K562 (cell line): Measurements from ENCODE around the gene NPTXR. TPM values are rescaled to one million over a fixed set of nuclear protein-coding genes. Genes with fewer than 3 reads are reported as not detected.
A peak's percentile ranks its signal among the peaks of the same experiment; 100 is the strongest.

Experiments used
- ASH1L ChIP-seq: fragments of 450-650 bp; IDR thresholded peaks from 2 replicates; pipeline ENCODE4 v1.6.1; 2018; ENCODE audit warnings: borderline replicate concordance, mild to moderate bottlenecking, low read depth; ENCODE audit not compliant: partially characterized antibody
- BDP1 ChIP-seq: IDR thresholded peaks from 3 replicates; pipeline ENCODE4 v1.6.1; 2011; ENCODE audit not compliant: insufficient read length, insufficient read depth
- DACH1 ChIP-seq: fragments of 450-650 bp; IDR thresholded peaks from 2 replicates; pipeline ENCODE4 v1.6.1; 2018; ENCODE audit not compliant: partially characterized antibody
- DDX20 ChIP-seq: fragments of 450-650 bp; IDR thresholded peaks from 2 replicates; pipeline ENCODE4 v1.6.1; 2016; ENCODE audit warnings: missing genetic modification characterization, low read depth, mild to moderate bottlenecking, missing compliant biosample characterization, moderate library complexity
- DNMT1 ChIP-seq: fragments of 450-650 bp; IDR thresholded peaks from 2 replicates; pipeline ENCODE4 v1.6.1; 2016; ENCODE audit warnings: antibody characterized with exemption, mild to moderate bottlenecking
- FOXA3 ChIP-seq, 2 experiments: fragments of 450-650 bp in 1 of 2; sonication (generic) in 1 of 2; formaldehyde crosslinking; IDR thresholded peaks in 1 of 2; conservative IDR thresholded peaks in 1 of 2; 2 replicates each; pipeline versions ENCODE4 v1.4.0 to v1.8.0; 2020 to 2022; ENCODE audit warnings: mild to moderate bottlenecking in 2 of 2, missing genetic modification reagents in 1 of 2
- FOXJ3 ChIP-seq: sonication (generic); formaldehyde crosslinking; IDR thresholded peaks from 2 replicates; pipeline ENCODE4 v1.4.0; 2020; ENCODE audit warnings: mild to moderate bottlenecking, missing genetic modification reagents
- FOXM1 ChIP-seq, 2 experiments: fragments of 450-650 bp in 1 of 2; sonication (generic) in 1 of 2; formaldehyde crosslinking in 1 of 2; IDR thresholded peaks; 2 replicates each; pipeline versions ENCODE4 v1.6.1 to v1.9.0; 2017 to 2022; ENCODE audit warnings: low read depth in 2 of 2, mild to moderate bottlenecking in 2 of 2, missing genetic modification reagents in 1 of 2, moderate library complexity in 1 of 2
- HNRNPK ChIP-seq: fragments of 200-400 bp; formaldehyde crosslinking; IDR thresholded peaks from one replicate; pipeline ENCODE4 v1.6.1; 2018; ENCODE audit warnings: mild to moderate bottlenecking, low read depth, low read length; ENCODE audit not compliant: poor library complexity, severe bottlenecking
- KAT2B ChIP-seq: IDR thresholded peaks from one replicate; pipeline ENCODE4 v1.6.1; 2012; ENCODE audit warnings: low read depth, mild to moderate bottlenecking, control low read depth, inconsistent platforms, low read length, moderate library complexity
- MEF2A ChIP-seq: IDR thresholded peaks from 2 replicates; pipeline ENCODE4 v1.6.1; 2011; ENCODE audit warnings: low read depth, mild to moderate bottlenecking, low read length, moderate library complexity; ENCODE audit not compliant: control insufficient read depth
- NCOA1 ChIP-seq: fragments of 450-650 bp; IDR thresholded peaks from 2 replicates; pipeline ENCODE4 v1.6.1; 2016; ENCODE audit warnings: low read depth
- PCBP2 ChIP-seq: fragments of 200-400 bp; formaldehyde crosslinking; IDR thresholded peaks from 2 replicates; pipeline ENCODE4 v1.6.1; 2018; ENCODE audit warnings: low read length, low read depth, mild to moderate bottlenecking, moderate library complexity; ENCODE audit not compliant: poor library complexity, severe bottlenecking
- PHF20 ChIP-seq: fragments of 450-650 bp; IDR thresholded peaks from 2 replicates; pipeline ENCODE4 v1.6.1; 2018; ENCODE audit not compliant: partially characterized antibody
- POLR2H ChIP-seq: IDR thresholded peaks from 2 replicates; pipeline ENCODE4 v1.6.1; 2016; ENCODE audit warnings: missing genetic modification characterization, low read depth, mild to moderate bottlenecking, control low read depth, missing compliant biosample characterization, moderate library complexity
- RBFOX2 ChIP-seq: fragments of 200-400 bp; formaldehyde crosslinking; IDR thresholded peaks from 2 replicates; pipeline ENCODE4 v1.6.1; 2017; ENCODE audit warnings: low read depth, mild to moderate bottlenecking, low read length, moderate library complexity
- SRSF7 ChIP-seq: fragments of 200-400 bp; formaldehyde crosslinking; optimal IDR thresholded peaks from 2 replicates; pipeline ENCODE3; 2017; ENCODE audit warnings: mild to moderate bottlenecking, low read depth, low read length
- ZMIZ1 ChIP-seq, 2 experiments: fragments of 150-350 bp in 1 of 2; IDR thresholded peaks; 2 replicates each; pipeline ENCODE4 v1.6.1; 2012 to 2016; ENCODE audit warnings: low read depth in 2 of 2, low read length in 2 of 2, mild to moderate bottlenecking in 1 of 2, moderate library complexity in 1 of 2
- ZNF239 ChIP-seq: fragments of 250-450 bp; sonication (Bioruptor Pico); IDR thresholded peaks from 2 replicates; pipeline ENCODE4 v1.4.0; 2020; ENCODE audit warnings: mild to moderate bottlenecking
- ZNF280B ChIP-seq: fragments of 250-450 bp; sonication (Bioruptor Pico); IDR thresholded peaks from 2 replicates; pipeline ENCODE4 v1.5.1; 2021; ENCODE audit warnings: mild to moderate bottlenecking
- ZNF589 ChIP-seq: fragments of 200-800 bp; sonication (Bioruptor generic); IDR thresholded peaks from 2 replicates; pipeline ENCODE4 v1.6.1; 2016; ENCODE audit warnings: low read depth, missing genetic modification characterization, missing compliant biosample characterization
- ZNF696 ChIP-seq: fragments of 250-450 bp; sonication (Bioruptor Pico); conservative IDR thresholded peaks from 2 replicates; pipeline ENCODE4 v1.4.0; 2020; ENCODE audit warnings: mild to moderate bottlenecking, moderate library complexity
- ZNF766 ChIP-seq: fragments of 200-800 bp; sonication (Bioruptor generic); conservative IDR thresholded peaks from 2 replicates; pipeline ENCODE4 v1.6.1; 2016; ENCODE audit warnings: missing genetic modification characterization, missing compliant biosample characterization
- ZNF785 ChIP-seq: fragments of 250-450 bp; sonication (Bioruptor Pico); IDR thresholded peaks from 2 replicates; pipeline ENCODE4 v1.4.0; 2020; ENCODE audit warnings: mild to moderate bottlenecking
- polyA plus RNA-seq, 8 experiments: library from polyadenylated mRNA; depleted of rRNA in 4 of 8; stranded (reverse) in 5 of 8; unstranded in 3 of 8; fragments of >200 nt; fragmentation: Nextera tagmentation in 2 of 8; fragmentation: Illumina TruSeq in 1 of 8; extraction: Ambion mirVana in 2 of 8; extraction: Trizol in 1 of 8; gene quantifications; 2 replicates each; pipeline versions ENCODE4 v1.2.1 to v1.2.3, GENCODE V29; 2011 to 2014; ENCODE audit warnings: inconsistent platforms in 1 of 8, missing spikeins in 1 of 8
- total RNA-seq, 7 experiments: library from RNA; depleted of rRNA in 6 of 7; stranded (reverse); fragments of >200 nt in 6 of 7; fragmentation: Illumina TruSeq in 2 of 7; extraction: Trizol in 2 of 7; gene quantifications; 2 replicates each; pipeline versions ENCODE4 v1.2.1 to v1.2.3, GENCODE V29; 2011 to 2021; ENCODE audit warnings: low replicate concordance in 1 of 7

The NPTXR gene
- total and polyA plus RNA-seq, 9 of the 15 experiments (the other 6 are each of a cell fraction or from before 2014, with no cell fraction given), result 0.01 to 3.1 (median 1.1) TPM

GRCh38 chr22:38872172-38872830 lies 28.5 kb upstream of the NPTXR start, which contains the start of gene CBX6 (continued):
- TF ChIP-seq ZMIZ1 (IDR thresholded peaks at IDR 0.05; ENCODE audit: low read depth in 2 of 2, low read length in 2 of 2), result no peak
- TF ChIP-seq ZNF785, result no peak
- peak; percentile 76 for TF ChIP-seq ZNF766 (CRISPR knock-in tag)
- TF ChIP-seq RBFOX2, result peak; percentile 71; the same call in 1 of the 2 replicates
- no peak for TF ChIP-seq HNRNPK
- no peak for TF ChIP-seq ZNF280B
- TF ChIP-seq NCOA1, result no peak
- no peak for TF ChIP-seq BDP1
- TF ChIP-seq ZNF239 (CRISPR knock-in tag), result no peak
- no peak for TF ChIP-seq FOXJ3 (CRISPR knock-in tag)
- no peak for TF ChIP-seq KAT2B
- no peak for TF ChIP-seq MEF2A
- 0 out of 2 replicates have a peak, but pooled peaks have one; percentile 43 for TF ChIP-seq POLR2H (tag)
- TF ChIP-seq PHF20, result no peak
- TF ChIP-seq DNMT1, result no peak
- TF ChIP-seq FOXM1 (IDR thresholded peaks at IDR 0.05; ENCODE audit: low read depth), result peak; percentile 75
- TF ChIP-seq FOXM1 (CRISPR knock-in tag; IDR thresholded peaks at IDR 0.05; ENCODE audit: low read depth), result no peak
- no peak for TF ChIP-seq ASH1L
- TF ChIP-seq DACH1, result no peak
- no peak for TF ChIP-seq SRSF7
- TF ChIP-seq DDX20 (tag), result no peak
- no peak for TF ChIP-seq PCBP2
- TF ChIP-seq FOXA3 (CRISPR knock-in tag; conservative IDR thresholded peaks at IDR 0.05 in 1 of 2, IDR thresholded peaks at IDR 0.05 in 1 of 2), result no peak
- no peak for TF ChIP-seq ZNF696 (CRISPR knock-in tag)
- no peak for TF ChIP-seq ZNF589 (CRISPR knock-in tag)
